ENCODE results near the gene KCNJ16.

The KCNJ16 gene

DNA sequence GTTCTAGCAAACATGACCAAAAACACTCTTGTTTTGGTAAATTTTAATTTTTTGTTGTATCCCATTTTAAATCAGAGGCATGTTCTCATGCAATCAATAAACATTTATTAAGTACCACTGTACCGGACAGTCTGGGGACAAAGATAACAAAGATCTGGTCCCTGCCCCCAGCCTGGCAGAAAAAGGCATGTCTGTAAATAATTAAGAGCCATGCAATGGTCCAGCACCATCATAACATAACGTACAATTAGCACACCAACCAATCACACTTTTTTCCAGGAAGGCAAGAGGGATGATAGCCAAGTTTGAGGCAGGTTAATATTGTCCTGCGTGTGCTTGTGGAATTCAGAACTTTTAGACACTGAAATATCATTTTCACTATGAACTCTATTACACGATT is 3.5 kb downstream of the KCNJ16 start:
- Mint-ChIP-seq H3K36me3 (no peaks in the 10 kb centered on the region), H3K27ac (no peak overlapping the region), H3K4me3 (no peak overlapping the region), H3K9me3 (ENCODE audit: low read depth) (no peaks in the 10 kb centered on the region), H3K27me3 (peaks cover 3% of the 10 kb centered on the region), H3K4me1 (ENCODE audit: low read depth) (no peaks in the 10 kb centered on the region)

- H3K4me1 Mint-ChIP-seq (ENCODE audit: low read depth): no peaks in the 10 kb centered on the region
- H3K36me3 Mint-ChIP-seq: no peaks in the 10 kb centered on the region
- no peak overlapping the region for H3K4me3 Mint-ChIP-seq
- no peaks in the 10 kb centered on the region for H3K9me3 Mint-ChIP-seq (ENCODE audit: low read depth)
- H3K27me3 Mint-ChIP-seq: peaks cover 3% of the 10 kb centered on the region
- no peak overlapping the region for H3K27ac Mint-ChIP-seq
Measured at GRCh38 chr17:70078994-70079531, 4.0 kb downstream of the KCNJ16 start.

DNA sequence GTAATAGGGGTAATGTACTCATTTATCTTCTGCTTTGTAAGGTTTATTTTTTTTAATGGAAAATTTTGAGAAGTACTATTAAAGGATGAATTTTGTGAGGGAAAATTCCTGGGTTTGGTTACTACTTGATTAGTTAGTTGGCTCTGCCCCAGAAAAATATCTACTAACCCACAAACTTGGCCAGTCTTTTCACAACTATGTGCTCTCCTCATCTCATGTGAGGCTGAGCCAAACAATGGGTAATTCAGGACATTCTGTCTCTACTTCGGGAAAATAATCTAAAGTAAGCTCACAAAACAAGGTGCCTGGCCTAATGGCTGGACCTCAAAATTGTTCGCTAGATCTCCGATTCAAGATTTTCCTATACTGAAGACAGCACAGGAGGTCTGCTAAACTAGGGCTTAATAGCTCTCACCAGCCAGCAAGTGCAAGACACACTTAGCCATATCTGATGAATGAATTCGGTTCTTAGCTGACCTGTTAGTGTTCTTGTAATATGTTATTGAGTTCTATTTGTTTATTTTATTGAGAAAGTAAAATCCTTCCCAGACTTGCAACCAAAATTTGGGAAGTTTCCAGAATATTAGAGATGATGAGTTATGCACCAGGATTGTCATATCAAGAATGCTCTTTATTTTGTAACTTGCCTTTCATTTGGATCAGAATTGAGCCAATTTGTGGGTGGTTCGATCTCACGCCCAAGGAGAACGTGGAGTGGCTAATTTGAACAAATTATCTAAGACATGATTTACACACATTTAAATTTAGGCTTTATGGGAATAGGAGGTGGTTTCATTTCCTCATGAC is 5.7 kb downstream of the KCNJ16 start:
- H3K4me3 Mint-ChIP-seq: no peak overlapping the region
- H3K4me1 Mint-ChIP-seq (ENCODE audit: low read depth): no peaks in the 10 kb centered on the region
- H3K9me3 Mint-ChIP-seq (ENCODE audit: low read depth): no peaks in the 10 kb centered on the region
- H3K36me3 Mint-ChIP-seq: no peaks in the 10 kb centered on the region
- no peak overlapping the region for H3K27ac Mint-ChIP-seq
- H3K27me3 Mint-ChIP-seq: peaks cover 3% of the 10 kb centered on the region

- Mint-ChIP-seq H3K27me3 (peaks cover 3% of the 10 kb centered on the region), H3K9me3 (ENCODE audit: low read depth) (no peaks in the 10 kb centered on the region), H3K27ac (no peak overlapping the region), H3K4me3 (no peak overlapping the region), H3K4me1 (ENCODE audit: low read depth) (no peaks in the 10 kb centered on the region), H3K36me3 (no peaks in the 10 kb centered on the region)
Measured at GRCh38 chr17:70081885-70082284, 6.9 kb downstream of the KCNJ16 start.

- H3K4me3 Mint-ChIP-seq: no peak overlapping the region
- H3K27me3 Mint-ChIP-seq: peaks cover 3% of the 10 kb centered on the region
- H3K27ac Mint-ChIP-seq: no peak overlapping the region
- no peaks in the 10 kb centered on the region for H3K9me3 Mint-ChIP-seq (ENCODE audit: low read depth)
- no peaks in the 10 kb centered on the region for H3K36me3 Mint-ChIP-seq
- no peaks in the 10 kb centered on the region for H3K4me1 Mint-ChIP-seq (ENCODE audit: low read depth)
Measured at GRCh38 chr17:70084476-70084875, 9.5 kb downstream of the KCNJ16 start.

GRCh38 chr17:70086516-70086915 is 11.5 kb downstream of the KCNJ16 start:
- H3K4me3 Mint-ChIP-seq: no peak overlapping the region
- no peaks in the 10 kb centered on the region for H3K36me3 Mint-ChIP-seq
- H3K9me3 Mint-ChIP-seq (ENCODE audit: low read depth): no peaks in the 10 kb centered on the region
- H3K4me1 Mint-ChIP-seq (ENCODE audit: low read depth): no peaks in the 10 kb centered on the region
- no peak overlapping the region for H3K27ac Mint-ChIP-seq
- H3K27me3 Mint-ChIP-seq: peaks cover under 1% of the 10 kb centered on the region

- Mint-ChIP-seq H3K27me3 (no peaks in the 10 kb centered on the region), H3K4me1 (ENCODE audit: low read depth) (no peaks in the 10 kb centered on the region), H3K27ac (no peak overlapping the region), H3K4me3 (no peak overlapping the region), H3K36me3 (no peaks in the 10 kb centered on the region), H3K9me3 (ENCODE audit: low read depth) (no peaks in the 10 kb centered on the region)
Measured at GRCh38 chr17:70089513-70090148, 14.6 kb downstream of the KCNJ16 start.

- Mint-ChIP-seq H3K4me3 (no peak overlapping the region), H3K4me1 (ENCODE audit: low read depth) (no peaks in the 10 kb centered on the region), H3K27ac (no peak overlapping the region), H3K36me3 (no peaks in the 10 kb centered on the region), H3K27me3 (no peaks in the 10 kb centered on the region), H3K9me3 (ENCODE audit: low read depth) (no peaks in the 10 kb centered on the region)
Measured at GRCh38 chr17:70091005-70091568, 16.1 kb downstream of the KCNJ16 start.

DNA sequence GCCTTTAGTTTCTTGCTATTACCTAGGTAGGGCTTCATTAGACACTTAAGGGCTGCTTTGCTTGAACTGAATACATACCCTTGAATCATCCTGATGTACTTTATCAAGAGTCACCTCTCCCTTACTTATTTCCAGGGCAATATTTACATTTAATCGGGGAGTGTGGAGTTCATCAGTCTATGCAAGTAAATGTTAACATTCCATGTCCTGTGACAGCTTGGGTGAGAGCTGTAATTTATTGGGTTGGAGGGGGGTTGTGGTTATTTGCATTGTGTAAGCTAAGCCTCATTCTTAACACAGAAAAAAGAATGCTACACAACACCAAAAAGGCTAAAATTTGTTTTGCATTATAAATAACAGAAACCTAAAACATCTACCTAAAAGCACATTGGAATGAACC is 16.7 kb downstream of the KCNJ16 start:
- no peaks in the 10 kb centered on the region for H3K36me3 Mint-ChIP-seq
- no peaks in the 10 kb centered on the region for H3K9me3 Mint-ChIP-seq (ENCODE audit: low read depth)
- no peaks in the 10 kb centered on the region for H3K27me3 Mint-ChIP-seq
- H3K27ac Mint-ChIP-seq: no peak overlapping the region
- H3K4me1 Mint-ChIP-seq (ENCODE audit: low read depth): no peaks in the 10 kb centered on the region
- no peak overlapping the region for H3K4me3 Mint-ChIP-seq

GRCh38 chr17:70093163-70093562 is 18.1 kb downstream of the KCNJ16 start:
- no peak overlapping the region for H3K27ac Mint-ChIP-seq
- no peak overlapping the region for H3K4me3 Mint-ChIP-seq
- H3K36me3 Mint-ChIP-seq: no peaks in the 10 kb centered on the region
- no peaks in the 10 kb centered on the region for H3K27me3 Mint-ChIP-seq
- no peaks in the 10 kb centered on the region for H3K4me1 Mint-ChIP-seq (ENCODE audit: low read depth)
- no peaks in the 10 kb centered on the region for H3K9me3 Mint-ChIP-seq (ENCODE audit: low read depth)

GRCh38 chr17:70095455-70095854 is 20.4 kb downstream of the KCNJ16 start:
- Mint-ChIP-seq H3K4me1 (ENCODE audit: low read depth) (no peaks in the 10 kb centered on the region), H3K4me3 (no peak overlapping the region), H3K27me3 (no peaks in the 10 kb centered on the region), H3K36me3 (no peaks in the 10 kb centered on the region), H3K9me3 (ENCODE audit: low read depth) (no peaks in the 10 kb centered on the region), H3K27ac (no peak overlapping the region)

GRCh38 chr17:70096861-70097260 is 21.8 kb downstream of the KCNJ16 start:
- H3K4me1 Mint-ChIP-seq (ENCODE audit: low read depth): no peaks in the 10 kb centered on the region
- no peaks in the 10 kb centered on the region for H3K9me3 Mint-ChIP-seq (ENCODE audit: low read depth)
- no peaks in the 10 kb centered on the region for H3K36me3 Mint-ChIP-seq
- H3K4me3 Mint-ChIP-seq: no peak overlapping the region
- no peak overlapping the region for H3K27ac Mint-ChIP-seq
- no peaks in the 10 kb centered on the region for H3K27me3 Mint-ChIP-seq

GRCh38 chr17:70098030-70098429 is 23.0 kb downstream of the KCNJ16 start:
- Mint-ChIP-seq H3K27me3 (peaks cover 4% of the 10 kb centered on the region), H3K36me3 (no peaks in the 10 kb centered on the region), H3K4me3 (no peak overlapping the region), H3K9me3 (ENCODE audit: low read depth) (no peaks in the 10 kb centered on the region), H3K27ac (no peak overlapping the region), H3K4me1 (ENCODE audit: low read depth) (no peaks in the 10 kb centered on the region)

GRCh38 chr17:70099294-70099693 is 24.3 kb downstream of the KCNJ16 start:
- H3K27ac Mint-ChIP-seq: no peak overlapping the region
- no peak overlapping the region for H3K4me3 Mint-ChIP-seq
- peaks cover 4% of the 10 kb centered on the region for H3K27me3 Mint-ChIP-seq
- no peaks in the 10 kb centered on the region for H3K4me1 Mint-ChIP-seq (ENCODE audit: low read depth)
- H3K9me3 Mint-ChIP-seq (ENCODE audit: low read depth): no peaks in the 10 kb centered on the region
- no peaks in the 10 kb centered on the region for H3K36me3 Mint-ChIP-seq

DNA sequence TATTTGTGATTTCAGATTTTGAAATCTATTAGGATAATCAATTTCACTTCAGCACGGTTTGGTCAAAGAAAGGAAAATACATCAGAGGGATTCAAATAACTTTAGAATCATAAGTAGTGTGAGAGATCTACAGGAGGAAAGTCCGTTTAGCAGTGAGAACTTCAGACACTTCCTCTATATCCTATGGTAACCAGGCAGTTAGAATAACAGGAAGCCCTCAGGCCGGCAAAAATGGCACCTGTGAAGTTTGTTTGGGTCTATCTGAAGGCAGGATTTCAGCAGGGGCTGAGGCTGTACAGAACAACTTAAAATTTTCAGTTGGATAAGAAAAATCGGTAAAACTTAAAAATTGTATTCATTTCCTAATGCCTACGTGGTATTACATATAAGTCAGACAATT is 24.9 kb downstream of the KCNJ16 start:
- H3K36me3 Mint-ChIP-seq: no peaks in the 10 kb centered on the region
- no peaks in the 10 kb centered on the region for H3K9me3 Mint-ChIP-seq (ENCODE audit: low read depth)
- H3K4me3 Mint-ChIP-seq: no peak overlapping the region
- H3K27ac Mint-ChIP-seq: no peak overlapping the region
- peaks cover 4% of the 10 kb centered on the region for H3K27me3 Mint-ChIP-seq
- H3K4me1 Mint-ChIP-seq (ENCODE audit: low read depth): no peaks in the 10 kb centered on the region

All from activated naive CD8-positive, alpha-beta T cell (primary cell).